CD14-positive monocyte (primary cell): ENCODE measurements around the gene LYRM1. TPM values are rescaled to one million over a fixed set of nuclear protein-coding genes. Genes with fewer than 3 reads are reported as not detected.

ENCODE experiments used
- DNase-seq, 3 donors: peaks; one replicate each; pipeline ENCODE4 v3.0.0-alpha.2; 2011 to 2022
- H2AFZ ChIP-seq: 2 replicates; pipeline ENCODE4 v1.6.0; 2012; ENCODE audit warnings: mild to moderate bottlenecking, low read depth, low read length, inconsistent platforms; ENCODE audit not compliant: insufficient read depth, poor library complexity, severe bottlenecking
- H3K27ac ChIP-seq, 2 donors: 1 replicate in 1 of 2; 2 replicates in 1 of 2; pipeline ENCODE4 v1.5.1; 2012 to 2013; ENCODE audit warnings: low read length in 2 of 2, control low read depth in 1 of 2, inconsistent platforms in 1 of 2, low read depth in 1 of 2, mild to moderate bottlenecking in 1 of 2
- H3K27me3 ChIP-seq, 2 donors: one replicate each; pipeline versions ENCODE4 v1.6.0 to v1.6.1; 2011 to 2013; ENCODE audit warnings: low read length in 2 of 2; ENCODE audit not compliant: control insufficient read depth in 2 of 2, insufficient read depth in 2 of 2
- H3K36me3 ChIP-seq, 2 donors: replicated peaks in 1 of 2; 1 replicate in 1 of 2; 2 replicates in 1 of 2; pipeline versions ENCODE4 v1.5.1 to v1.6.1; 2012 to 2013; ENCODE audit warnings: low read length in 2 of 2, control low read depth in 1 of 2, inconsistent platforms in 1 of 2, mild to moderate bottlenecking in 1 of 2; ENCODE audit not compliant: insufficient read depth in 2 of 2, control insufficient read depth in 1 of 2
- H3K4me1 ChIP-seq, 2 donors: 1 replicate in 1 of 2; 2 replicates in 1 of 2; pipeline versions ENCODE4 v1.5.1 to v1.6.1; 2012 to 2013; ENCODE audit warnings: low read length in 2 of 2, control low read depth in 1 of 2, inconsistent platforms in 1 of 2, mild to moderate bottlenecking in 1 of 2, moderate library complexity in 1 of 2; ENCODE audit not compliant: insufficient read depth in 2 of 2, control insufficient read depth in 1 of 2
- H3K4me2 ChIP-seq: replicated peaks from 2 replicates; pipeline ENCODE3; 2012; ENCODE audit warnings: low read length, moderate library complexity, mild to moderate bottlenecking; ENCODE audit not compliant: poor library complexity, severe bottlenecking; ENCODE audit errors: extremely low read depth
- H3K4me3 ChIP-seq, 3 experiments: fragments of 200-600 bp in 1 of 3; sonication (generic) in 1 of 3; replicated peaks in 1 of 3; 1 replicate in 2 of 3; 2 replicates in 1 of 3; pipeline ENCODE4 v1.5.1; 2011 to 2013; ENCODE audit warnings: low read length in 3 of 3, mild to moderate bottlenecking in 3 of 3, control low read depth in 2 of 3, low read depth in 2 of 3, inconsistent platforms in 1 of 3, moderate library complexity in 1 of 3
- H3K79me2 ChIP-seq: 2 replicates; pipeline ENCODE4 v1.6.0; 2012; ENCODE audit warnings: mild to moderate bottlenecking, control low read depth, inconsistent platforms, low read length, moderate library complexity; ENCODE audit not compliant: insufficient read depth
- H3K9ac ChIP-seq: 2 replicates; pipeline ENCODE4 v1.6.0; 2017; ENCODE audit warnings: low read length, mild to moderate bottlenecking; ENCODE audit not compliant: insufficient read depth, poor library complexity, severe bottlenecking
- H3K9me3 ChIP-seq, 2 donors: replicated peaks in 1 of 2; 1 replicate in 1 of 2; 2 replicates in 1 of 2; pipeline versions ENCODE4 v1.5.1 to v1.6.1; 2012 to 2013; ENCODE audit warnings: low read length in 2 of 2, control low read depth in 1 of 2; ENCODE audit not compliant: control insufficient read depth in 1 of 2, insufficient read depth in 1 of 2
- H4K20me1 ChIP-seq: 2 replicates; pipeline ENCODE4 v1.6.0; 2012; ENCODE audit warnings: mild to moderate bottlenecking, low read length, control low read depth, moderate library complexity; ENCODE audit not compliant: insufficient read depth
- H3K27ac Mint-ChIP-seq, 7 donors: one replicate each; pipeline ENCODE4 v1.8.0; 2020; ENCODE audit warnings: mild to moderate bottlenecking in 7 of 7, mixed read lengths in 7 of 7, moderate library complexity in 6 of 7, inconsistent platforms in 2 of 7
- H3K27me3 Mint-ChIP-seq, 3 donors: one replicate each; pipeline ENCODE4 v1.8.0; 2021 to 2022; ENCODE audit warnings: low read depth in 3 of 3, mild to moderate bottlenecking in 3 of 3, mixed read lengths in 3 of 3, moderate library complexity in 3 of 3, inconsistent platforms in 1 of 3
- H3K36me3 Mint-ChIP-seq, 2 donors: one replicate each; pipeline ENCODE4 v1.8.0; 2020; ENCODE audit warnings: mixed read lengths in 2 of 2, inconsistent platforms in 1 of 2, mild to moderate bottlenecking in 1 of 2
- H3K4me1 Mint-ChIP-seq: one replicate; pipeline ENCODE4 v1.8.0; 2020; ENCODE audit warnings: mild to moderate bottlenecking, mixed read lengths
- H3K4me3 Mint-ChIP-seq, 2 donors: one replicate each; pipeline ENCODE4 v1.8.0; 2020; ENCODE audit warnings: mild to moderate bottlenecking in 2 of 2, mixed read lengths in 2 of 2, moderate library complexity in 1 of 2
- H3K9me3 Mint-ChIP-seq, 7 donors: one replicate each; pipeline ENCODE4 v1.8.0; 2020 to 2022; ENCODE audit warnings: mixed read lengths in 7 of 7, mild to moderate bottlenecking in 6 of 7, moderate library complexity in 6 of 7, inconsistent platforms in 2 of 7
- CTCF ChIP-seq: fragments of 200-600 bp; IDR thresholded peaks from one replicate; pipeline ENCODE4 v1.8.0; 2022; ENCODE audit warnings: antibody characterized with exemption, mild to moderate bottlenecking
- WGBS: methylation state at CpG from one replicate; pipeline ENCODE4 v1.1.5; 2013; ENCODE audit warnings: missing lambda C conversion rate; ENCODE audit not compliant: insufficient coverage; 5-methylcytosine and 5-hydroxymethylcytosine counted together
- intact Hi-C, 2 donors: fragments of 100-400 bp; cut with micrococcal nuclease; formaldehyde crosslinking; loops; one replicate each; pipeline versions ENCODE4 v1.15.0 to v1.15.1; 2023
- polyA plus RNA-seq, 3 donors: library from polyadenylated mRNA; depleted of rRNA in 1 of 3; unstranded in 2 of 3; stranded (reverse) in 1 of 3; fragments of 300-500 nt in 2 of 3; fragments of >200 nt in 1 of 3; fragmentation: Illumina TruSeq in 2 of 3; gene quantifications; 1 replicate in 2 of 3; 2 replicates in 1 of 3; pipeline ENCODE4 v1.2.3, GENCODE V29; 2012 to 2021

LYRM1 gene
- polyA plus RNA-seq, 3 donors, result 14.8 to 29.5 (median 25.5) TPM

- Histone ChIP-seq H3K4me3 (peak overlapping the region in 1 of 3 experiments; percentile 53), H3K4me1 (peaks cover 59 to 82% of the 10 kb centered on the region in 2 donors), H2AFZ (no peak overlapping the region), H3K27ac (peak overlapping the region in 1 of 2 donors; percentile 82), H3K9me3 (no peaks in the 10 kb centered on the region), H3K27me3 (no peaks in the 10 kb centered on the region), H4K20me1 (no peaks in the 10 kb centered on the region), H3K79me2 (peaks cover 48% of the 10 kb centered on the region), H3K9ac (peak overlapping the region; percentile 6), H3K36me3 (no peaks in the 10 kb centered on the region), H3K4me2 (peak overlapping the region; percentile 65)
- WGBS, result no CpG with 5 or more reads among the region's 3 CpGs
- DNase-seq, result peak; percentile 81 to 91 (median 90)
- Mint-ChIP-seq H3K27me3 (peaks cover 0 to 6% (median 6%) of the 10 kb centered on the region in 3 donors), H3K4me3 (peak overlapping the region in 1 of 2 donors; percentile 72), H3K4me1 (peaks cover 69% of the 10 kb centered on the region), H3K9me3 (peaks cover 0 to 2% (median 0%) of the 10 kb centered on the region in 7 donors), H3K27ac (peak overlapping the region; percentile 92 to 99 (median 95)), H3K36me3 (peaks cover 14 to 16% of the 10 kb centered on the region in 2 donors)
- intact Hi-C loops, result no loop called here
- TF ChIP-seq CTCF, result no peak
These were observed 4.0 kb downstream of the LYRM1 start for GRCh38 chr16:20904507-20905081.

GRCh38 chr16:20905576-20905975 lies 5.0 kb downstream of the LYRM1 start:
- Histone ChIP-seq H4K20me1 (no peaks in the 10 kb centered on the region), H3K4me2 (no peak overlapping the region), H3K27ac (no peak overlapping the region), H3K27me3 (no peaks in the 10 kb centered on the region), H3K9ac (no peak overlapping the region), H2AFZ (no peak overlapping the region), H3K36me3 (no peaks in the 10 kb centered on the region), H3K79me2 (peaks cover 40% of the 10 kb centered on the region), H3K4me3 (no peak overlapping the region), H3K4me1 (peaks cover 66 to 89% of the 10 kb centered on the region in 2 donors), H3K9me3 (no peaks in the 10 kb centered on the region)
- peak in 2 of 3 donors; percentile 17 to 18 for DNase-seq
- intact Hi-C loops, result no loop called here
- no peak overlapping the region for H3K27ac Mint-ChIP-seq
- TF ChIP-seq CTCF, result no peak
- no peaks in the 10 kb centered on the region for H3K9me3 Mint-ChIP-seq
- H3K4me3 Mint-ChIP-seq, result no peak overlapping the region
- peaks cover 0 to 6% (median 6%) of the 10 kb centered on the region in 3 donors for H3K27me3 Mint-ChIP-seq
- H3K4me1 Mint-ChIP-seq, result peaks cover 77% of the 10 kb centered on the region
- WGBS, result no CpG with 5 or more reads among the region's 3 CpGs
- H3K36me3 Mint-ChIP-seq, result peaks cover 14 to 16% of the 10 kb centered on the region in 2 donors
